Glomerular visceral epithelial cell (primary cell): ENCODE results near the gene SLC12A4.
"Not testable (repeated sequence)": the region's sequence is repeated elsewhere in the genome, so short reads cannot be mapped to it uniquely, and the experiment has no call there.

Source experiments
- DNase-seq: peaks from one replicate; pipeline ENCODE4 v3.0.0-alpha.2; 2016; ENCODE audit errors: extremely low spot score

Gene SLC12A4

DNA sequence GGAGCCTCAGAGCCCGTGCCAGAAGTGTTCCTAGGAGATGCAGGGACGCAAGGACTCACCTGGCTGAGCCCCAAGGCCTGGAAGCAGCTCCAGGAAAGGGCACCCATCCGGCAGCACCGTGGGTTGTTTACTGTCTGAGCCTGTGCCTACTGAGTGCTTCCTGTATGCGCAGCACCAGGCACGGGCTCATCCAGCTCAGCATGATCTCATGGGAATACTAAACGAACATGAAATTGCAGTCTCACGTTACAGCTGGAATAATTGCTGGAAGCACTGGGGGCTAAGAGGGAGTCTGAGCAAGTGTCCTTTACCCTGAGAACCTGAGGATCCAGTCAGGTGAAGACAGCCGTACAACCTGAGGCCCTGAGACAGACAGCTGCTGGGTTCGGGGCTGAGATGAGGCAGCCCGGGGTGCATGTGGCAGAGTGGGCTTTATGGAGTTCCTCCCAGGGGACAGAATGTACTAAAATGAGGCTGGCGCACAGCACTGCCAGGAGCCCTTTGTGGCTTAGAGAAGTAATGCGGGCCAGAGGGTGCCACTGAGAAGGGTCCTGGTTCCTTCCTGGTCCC is 42.2 kb downstream of the SLC12A4 start:
- no peak for DNase-seq

DNA sequence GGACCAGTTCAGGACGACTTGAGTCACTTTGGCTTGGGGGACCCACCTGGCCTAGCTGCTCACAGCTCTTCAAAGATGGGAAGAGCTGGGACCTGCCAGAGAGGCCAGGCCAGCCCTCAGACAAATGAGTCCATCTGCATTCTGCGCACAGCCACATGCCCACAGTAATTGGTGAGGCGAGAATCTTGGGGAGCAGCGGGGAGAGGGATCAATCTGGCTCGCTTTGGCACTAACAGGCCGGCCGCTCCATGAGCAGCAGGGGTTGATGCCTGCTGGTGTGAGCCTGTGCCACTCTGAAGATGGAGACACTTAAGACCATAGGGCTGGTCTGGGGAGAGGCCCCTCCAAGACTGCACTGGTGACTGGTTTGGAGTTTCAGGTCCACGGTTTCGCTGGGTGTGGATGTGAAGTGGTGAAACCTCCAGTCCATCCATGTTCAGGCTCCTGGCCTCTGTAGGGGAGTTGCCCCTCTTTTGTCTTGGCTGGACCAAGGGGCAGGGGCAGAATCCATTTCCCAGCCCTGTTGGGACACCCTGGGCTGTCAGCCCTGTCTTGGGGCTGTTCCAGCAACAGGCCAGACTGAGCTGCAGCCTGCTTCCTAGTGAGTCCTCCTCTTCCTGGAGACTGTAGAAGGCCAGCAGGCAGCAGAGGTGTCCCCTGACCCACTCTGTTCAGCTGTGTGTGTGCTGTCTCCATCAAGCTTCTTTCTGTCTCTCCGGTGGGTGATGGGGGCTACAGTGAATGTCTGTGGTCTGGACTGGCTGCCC is 44.1 kb downstream of the SLC12A4 start:
- DNase-seq = no peak

DNA sequence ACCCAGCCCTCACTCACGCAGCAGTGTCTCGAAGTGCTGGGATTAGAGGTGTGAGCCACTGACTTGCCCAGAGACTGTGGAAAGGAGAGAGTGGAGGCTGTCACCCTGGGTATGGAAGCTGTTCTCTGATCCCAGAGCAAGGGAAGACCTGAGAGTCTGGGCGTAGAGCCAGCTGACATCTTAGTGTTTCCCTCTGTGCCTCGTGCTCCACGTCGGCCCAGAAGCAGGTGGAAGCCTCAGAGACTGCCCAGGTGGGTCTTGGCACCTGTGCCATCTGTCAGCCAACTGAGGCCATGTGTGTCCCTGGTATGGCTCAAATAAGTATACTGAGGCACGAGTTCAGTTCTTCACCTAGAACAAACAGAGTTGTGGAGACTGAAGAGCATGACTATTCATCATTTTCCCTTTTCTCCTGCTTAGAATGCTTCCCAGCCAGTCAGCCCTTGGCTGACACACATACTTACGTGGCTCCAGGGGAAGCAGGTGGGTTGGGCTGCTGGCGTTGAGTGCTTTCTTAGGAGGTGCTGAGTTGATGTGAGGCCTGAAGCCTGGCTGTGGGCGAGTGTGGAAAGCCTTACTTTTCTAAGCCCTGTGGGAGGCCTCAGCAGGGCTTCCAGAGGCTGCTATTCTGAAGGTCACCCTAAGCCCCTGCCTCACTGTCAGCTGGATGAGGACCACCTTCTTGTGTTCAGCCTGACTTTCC is 44.9 kb downstream of the SLC12A4 start:
- DNase-seq = no peak

DNA sequence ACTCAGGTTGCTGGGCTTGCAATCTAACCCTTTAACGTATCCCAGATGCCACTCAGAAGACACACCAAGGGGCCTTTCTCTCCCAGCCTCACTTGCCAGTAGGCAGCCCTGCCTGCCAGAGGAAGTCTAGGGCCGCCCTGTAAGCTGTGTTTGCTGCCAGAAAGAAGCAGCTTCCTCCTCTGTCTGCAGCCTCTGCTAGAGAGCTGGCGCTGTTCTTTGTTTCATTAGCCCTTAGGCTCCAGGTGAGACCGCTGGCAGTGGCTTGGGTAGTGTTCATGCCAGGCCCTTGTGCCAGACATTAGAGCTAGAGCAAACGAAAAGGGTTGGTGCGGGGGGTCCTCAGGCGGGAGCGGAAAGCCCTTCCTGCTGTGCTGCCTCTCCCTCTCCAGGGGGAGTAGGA is 45.7 kb downstream of the SLC12A4 start:
- DNase-seq = no peak

DNA sequence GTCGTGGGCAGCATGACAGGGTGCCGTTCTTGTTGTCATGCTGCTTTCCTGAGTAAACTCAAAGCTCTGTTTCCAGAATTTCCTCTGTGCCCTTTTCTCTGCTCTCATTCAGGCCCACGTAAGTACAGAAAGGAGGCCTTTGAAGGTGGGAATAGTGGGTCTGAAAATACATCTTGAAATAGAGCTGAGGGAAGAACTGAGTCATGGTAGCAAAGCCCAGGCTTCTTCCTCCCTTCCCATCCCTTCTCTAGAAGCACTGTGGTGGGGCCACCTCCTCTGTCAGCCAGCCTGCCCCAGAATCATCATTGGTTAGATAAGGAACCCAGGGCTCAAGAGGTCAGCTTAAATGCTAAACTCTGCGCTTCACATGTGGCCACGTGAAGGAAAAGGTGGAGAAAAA is 46.2 kb downstream of the SLC12A4 start:
- no peak for DNase-seq

DNA sequence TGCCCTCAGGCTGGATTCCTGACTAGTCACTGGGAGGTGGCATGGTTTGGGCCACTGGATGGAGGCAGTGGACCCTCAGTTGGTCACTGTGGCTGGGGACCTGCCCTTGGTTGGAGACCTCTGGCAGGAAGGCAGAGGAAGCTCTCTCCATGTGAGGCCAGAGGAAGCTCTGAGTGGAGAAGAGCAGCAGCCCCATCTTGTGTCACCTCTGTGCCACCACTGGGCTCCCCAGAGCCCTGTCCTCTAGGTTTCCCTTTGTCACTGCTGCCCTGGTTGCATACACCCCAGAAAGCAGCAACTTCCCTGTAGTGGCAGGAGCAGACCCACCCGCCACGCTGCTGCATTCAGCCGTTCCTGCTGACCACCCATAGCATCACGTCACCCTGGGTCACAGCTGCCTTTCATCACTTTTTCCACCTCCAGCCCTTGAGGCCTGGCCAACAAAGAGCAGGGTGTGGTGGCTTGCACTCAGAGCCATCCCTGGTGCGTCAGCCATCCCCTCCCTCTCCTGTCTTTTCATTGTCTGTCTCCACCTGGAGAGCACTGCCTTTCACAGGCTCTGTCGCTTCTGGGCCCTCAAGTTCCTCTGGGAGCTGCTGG is 48.7 kb downstream of the SLC12A4 start:
- no peak for DNase-seq

DNA sequence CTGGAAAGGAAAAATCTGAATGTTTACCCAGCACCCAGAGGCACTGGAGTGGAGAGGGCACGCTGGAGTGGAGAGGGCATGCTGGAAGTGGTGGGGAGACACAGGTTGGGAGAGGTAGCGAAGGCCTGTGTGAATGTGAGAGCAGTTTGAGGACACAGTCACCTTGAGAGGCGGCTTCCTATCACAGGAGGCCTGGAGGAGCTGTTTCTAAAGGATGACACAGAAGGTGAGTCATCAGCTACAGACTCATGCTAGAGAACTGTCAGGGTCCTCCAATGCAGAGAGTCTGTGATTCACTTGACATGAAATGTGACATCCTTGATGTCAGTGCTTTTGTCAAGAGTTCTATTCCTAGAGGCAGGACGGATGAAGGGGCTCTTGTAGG is 50.6 kb downstream of the SLC12A4 start:
- DNase-seq = peak; percentile 68

DNA sequence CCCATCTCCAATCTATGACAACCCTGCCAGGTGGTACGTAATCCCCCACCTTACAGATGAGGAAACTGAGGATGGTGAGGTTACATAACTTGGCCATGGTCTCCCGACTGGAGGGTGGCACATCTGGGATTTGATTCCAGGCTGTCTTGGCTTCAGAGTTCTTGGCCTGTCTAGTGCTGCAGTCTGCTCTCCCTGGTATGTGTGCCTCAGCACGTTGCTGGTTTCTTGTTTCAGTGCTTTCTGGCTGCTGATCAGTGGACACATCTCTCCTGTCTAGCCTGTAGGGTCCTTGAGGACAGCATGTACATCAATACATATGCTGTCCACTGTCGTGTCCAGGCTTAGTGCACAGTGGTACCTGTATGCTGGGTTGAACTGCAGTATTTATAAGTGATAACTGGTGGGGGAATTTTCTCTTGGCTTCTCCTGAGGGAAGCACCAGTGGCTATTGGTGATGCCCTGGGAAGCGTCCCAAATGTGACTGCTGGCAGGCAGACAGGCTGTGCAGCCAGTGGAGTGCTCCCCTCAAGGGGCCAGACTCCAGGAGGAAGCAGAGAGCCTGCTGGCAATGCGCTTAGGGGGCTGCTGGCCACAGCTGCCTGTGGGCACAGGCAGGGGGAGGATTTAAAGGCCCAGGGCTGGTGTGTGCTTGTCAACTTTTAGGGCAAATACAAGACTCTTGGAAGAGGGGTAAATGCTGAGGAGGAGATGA is 51.1 kb downstream of the SLC12A4 start:
- DNase-seq = no peak

DNA sequence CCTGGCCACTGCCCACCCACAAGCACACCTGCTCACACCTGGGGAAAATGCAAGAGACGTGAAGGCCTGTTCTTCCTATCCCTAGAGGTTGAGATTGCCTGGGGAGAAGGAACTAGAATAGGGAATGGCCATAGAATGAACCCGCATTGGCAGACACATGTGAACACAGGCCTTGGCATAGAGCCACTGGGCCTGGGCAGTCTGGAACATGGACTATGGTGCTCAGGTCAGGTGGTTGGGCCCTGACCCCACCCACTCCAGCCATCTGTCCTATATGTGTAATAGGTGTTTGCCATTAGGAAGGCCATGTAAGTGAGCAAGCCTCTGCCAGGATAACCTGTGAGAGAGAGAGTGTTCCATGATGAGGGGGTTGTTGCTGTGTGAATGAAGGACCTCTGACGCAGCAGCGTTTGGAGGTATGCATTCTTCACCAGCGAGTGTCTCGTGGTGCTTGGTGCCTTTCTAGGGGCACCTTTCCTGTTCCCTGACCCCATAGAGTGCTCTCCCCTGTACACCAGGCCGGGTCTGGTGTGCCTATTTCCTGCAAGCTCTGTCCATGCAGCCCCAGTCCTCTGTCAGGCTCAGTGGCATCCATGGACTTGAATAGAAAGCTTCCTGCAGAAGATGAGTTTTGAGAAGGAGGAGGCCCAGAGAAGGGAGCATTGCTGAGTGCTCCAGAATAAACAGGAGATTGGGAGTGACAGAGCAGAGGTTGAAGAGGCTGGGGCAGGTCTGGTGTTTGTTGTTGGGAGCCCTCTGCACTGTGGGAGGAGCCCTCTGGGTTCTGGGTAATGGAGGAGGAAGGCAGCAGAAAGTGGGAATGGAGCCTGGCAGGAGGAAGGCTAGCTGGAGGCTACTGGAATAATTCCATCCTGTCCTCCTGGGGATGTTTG is 52.4 kb downstream of the SLC12A4 start:
- no peak for DNase-seq

DNA sequence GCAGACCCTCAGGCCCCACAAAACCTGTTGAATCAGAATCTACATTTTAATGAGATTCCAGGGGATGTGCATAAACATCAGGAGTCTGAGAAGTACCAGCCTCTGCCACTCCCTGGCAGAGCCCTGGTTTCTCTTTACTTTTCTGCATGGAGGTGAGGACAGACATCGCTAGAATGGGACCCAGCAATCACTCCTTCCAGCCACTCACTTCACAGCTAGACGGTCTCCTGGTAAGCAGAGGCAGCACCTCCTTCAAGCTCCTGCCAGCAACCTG is 53.0 kb downstream of the SLC12A4 start:
- not testable (repeated sequence) for DNase-seq

DNA sequence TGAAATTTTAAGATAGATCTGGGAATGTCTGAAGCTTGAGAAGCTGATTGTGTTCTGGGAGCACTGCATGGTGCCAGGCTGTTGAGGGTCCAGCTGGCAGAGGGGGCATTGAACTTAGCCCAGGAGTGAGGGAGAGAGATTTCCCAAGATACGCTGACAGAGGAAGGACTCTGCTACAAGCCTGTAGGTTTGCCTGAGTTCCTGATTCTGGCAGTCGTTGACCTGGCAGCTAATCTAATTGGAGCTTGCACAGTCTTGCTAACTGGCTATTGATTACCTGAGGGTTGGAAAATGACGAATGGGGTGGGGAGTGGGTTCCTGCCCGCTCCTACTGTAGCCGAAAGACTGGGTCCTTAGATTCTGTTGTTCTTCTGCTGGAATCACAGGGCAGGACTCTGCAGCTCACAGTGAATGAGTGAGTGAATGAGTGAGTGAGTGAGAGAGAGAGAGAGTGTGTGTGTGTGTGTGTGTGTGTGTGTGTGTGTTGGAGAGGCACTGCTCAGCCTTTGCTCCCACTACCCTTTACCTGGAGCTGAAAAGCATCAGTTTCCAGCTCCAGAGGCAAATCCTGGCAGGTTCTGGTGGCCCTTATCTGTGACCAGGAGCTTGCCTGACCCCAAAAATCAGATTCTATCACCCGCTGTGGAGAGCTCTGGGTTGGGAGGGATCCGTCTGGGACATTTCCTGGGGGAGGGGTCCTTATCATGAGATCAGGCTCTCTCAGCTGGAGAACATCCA is 53.5 kb downstream of the SLC12A4 start:
- DNase-seq = no peak

DNA sequence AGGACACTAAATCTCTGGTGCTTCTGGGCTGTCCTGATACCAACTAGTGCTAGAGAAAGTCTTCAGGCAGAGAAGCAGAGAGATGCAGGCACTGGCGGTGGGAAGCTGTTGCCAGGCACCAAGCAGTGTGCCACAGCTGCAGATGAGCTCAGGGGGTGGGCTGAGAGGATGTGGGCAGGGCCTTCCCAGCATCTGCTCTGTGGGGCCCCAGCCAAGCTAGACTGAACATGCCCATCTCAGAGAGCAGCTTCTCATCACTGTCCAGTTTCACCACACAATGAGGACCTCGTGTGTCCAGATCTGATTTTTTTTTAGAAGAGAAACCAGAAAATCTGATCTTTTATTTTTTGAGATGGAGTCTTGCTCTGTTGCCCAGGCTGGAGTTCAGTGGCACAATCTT is 58.3 kb downstream of the SLC12A4 start:
- peak; percentile 41 for DNase-seq

DNA sequence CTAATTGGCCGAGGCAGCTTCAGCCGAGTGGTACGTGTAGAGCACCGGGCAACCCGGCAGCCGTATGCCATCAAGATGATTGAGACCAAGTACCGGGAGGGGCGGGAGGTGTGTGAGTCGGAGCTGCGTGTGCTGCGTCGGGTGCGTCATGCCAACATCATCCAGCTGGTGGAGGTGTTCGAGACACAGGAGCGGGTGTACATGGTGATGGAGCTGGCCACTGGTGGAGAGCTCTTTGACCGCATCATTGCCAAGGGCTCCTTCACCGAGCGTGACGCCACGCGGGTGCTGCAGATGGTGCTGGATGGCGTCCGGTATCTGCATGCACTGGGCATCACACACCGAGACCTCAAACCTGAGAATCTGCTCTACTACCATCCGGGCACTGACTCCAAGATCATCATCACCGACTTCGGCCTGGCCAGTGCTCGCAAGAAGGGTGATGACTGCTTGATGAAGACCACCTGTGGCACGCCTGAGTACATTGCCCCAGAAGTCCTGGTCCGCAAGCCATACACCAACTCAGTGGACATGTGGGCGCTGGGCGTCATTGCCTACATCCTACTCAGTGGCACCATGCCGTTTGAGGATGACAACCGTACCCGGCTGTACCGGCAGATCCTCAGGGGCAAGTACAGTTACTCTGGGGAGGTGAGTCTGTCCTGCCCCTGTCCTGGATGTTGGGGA is 59.2 kb downstream of the SLC12A4 start:
- no peak for DNase-seq

DNA sequence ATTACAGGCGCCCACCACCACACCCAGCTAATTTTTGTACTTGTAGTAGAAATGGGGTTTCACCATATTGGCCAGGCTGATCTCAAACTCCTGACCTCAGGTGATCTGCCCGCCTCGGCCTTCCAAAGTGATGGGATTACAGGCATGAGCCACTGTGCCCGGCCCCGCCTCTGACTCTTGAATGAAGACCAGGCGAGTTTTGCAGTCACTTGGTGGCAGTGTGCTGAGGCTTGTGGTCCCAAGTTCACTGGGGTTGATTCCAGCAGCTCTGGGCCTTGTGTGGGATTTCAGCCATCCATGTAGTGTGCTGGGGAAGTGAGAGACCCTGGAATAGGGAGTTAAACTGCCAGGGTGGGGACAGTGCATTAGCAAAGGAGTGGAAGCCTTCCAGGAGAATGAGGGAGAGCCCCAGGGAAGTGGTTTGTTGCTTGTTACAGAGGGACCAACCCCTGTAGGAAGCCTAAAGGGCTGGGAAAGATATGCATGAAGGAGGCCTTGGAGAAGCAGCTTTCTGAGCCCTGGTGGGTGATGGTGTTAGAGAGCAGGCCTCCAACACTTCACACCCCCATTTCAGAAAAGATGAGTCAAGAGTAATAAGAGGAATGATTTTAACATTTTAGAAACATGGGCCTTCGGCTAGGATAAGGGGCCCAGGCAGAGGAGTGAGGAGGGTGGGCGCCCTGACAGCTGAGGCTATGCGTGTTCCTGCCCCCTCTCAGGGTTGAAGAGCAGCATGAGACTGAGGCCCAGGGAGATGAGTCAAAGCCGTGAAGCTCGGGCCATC is 60.8 kb downstream of the SLC12A4 start:
- DNase-seq = no peak

DNA sequence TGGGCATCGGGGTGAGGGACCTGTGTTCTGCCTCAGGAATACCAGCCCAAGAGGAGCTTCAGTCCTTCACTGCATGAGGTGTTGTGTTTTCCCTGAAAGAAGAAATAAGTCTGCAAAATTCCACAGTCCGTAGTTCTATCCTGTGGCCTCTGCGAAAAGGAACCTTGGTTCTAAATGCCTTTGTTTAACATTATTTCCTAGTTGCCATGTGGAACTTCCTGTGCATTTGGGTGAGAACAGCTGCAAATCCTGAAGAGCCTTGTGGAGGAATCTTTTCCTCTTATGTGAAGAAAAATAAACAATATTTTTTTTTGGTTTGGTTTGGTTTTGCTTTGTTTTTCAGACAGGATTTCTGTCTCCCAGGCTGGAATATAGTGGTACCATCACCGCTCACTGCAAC is 65.6 kb downstream of the SLC12A4 start:
- no peak for DNase-seq

DNA sequence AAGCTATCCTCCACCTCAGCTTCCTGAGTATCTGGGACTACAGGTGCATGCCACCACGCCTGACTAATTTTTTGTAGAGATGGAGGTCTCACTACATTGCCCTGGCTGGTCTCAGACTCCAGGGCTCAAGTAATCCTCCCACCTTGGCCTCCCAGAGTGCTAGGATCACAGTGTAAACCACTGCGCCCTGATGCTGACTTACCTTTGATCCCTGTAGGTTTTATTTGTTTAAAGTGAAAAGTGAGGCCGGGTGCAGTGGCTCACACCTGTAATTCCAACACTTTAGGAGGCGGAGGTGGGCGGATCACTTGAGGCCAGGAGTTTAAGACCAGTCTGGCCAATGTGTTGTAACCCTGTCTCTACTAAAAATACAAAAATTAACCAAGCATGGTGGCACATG is 66.7 kb downstream of the SLC12A4 start:
- no peak for DNase-seq

DNA sequence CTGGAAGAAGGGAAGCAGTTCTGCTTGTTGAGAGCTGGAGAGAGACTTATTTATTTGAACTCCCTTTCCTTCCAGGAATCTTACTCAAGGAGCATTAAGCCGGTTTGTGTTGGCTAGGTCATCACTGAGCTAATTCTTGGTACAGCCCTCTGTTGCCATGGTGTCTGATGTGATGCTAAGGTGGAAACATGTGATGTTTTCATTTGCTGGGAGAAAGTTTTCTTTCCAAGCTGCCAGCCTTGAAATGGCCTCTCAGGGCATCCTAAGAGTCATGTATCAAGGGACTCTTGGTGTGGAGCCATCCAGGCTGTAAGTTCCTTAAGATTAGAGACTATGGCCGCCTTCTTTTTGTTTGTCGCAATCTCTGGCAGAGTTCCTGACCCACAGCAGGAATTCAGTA is 71.2 kb downstream of the SLC12A4 start:
- DNase-seq = no peak

DNA sequence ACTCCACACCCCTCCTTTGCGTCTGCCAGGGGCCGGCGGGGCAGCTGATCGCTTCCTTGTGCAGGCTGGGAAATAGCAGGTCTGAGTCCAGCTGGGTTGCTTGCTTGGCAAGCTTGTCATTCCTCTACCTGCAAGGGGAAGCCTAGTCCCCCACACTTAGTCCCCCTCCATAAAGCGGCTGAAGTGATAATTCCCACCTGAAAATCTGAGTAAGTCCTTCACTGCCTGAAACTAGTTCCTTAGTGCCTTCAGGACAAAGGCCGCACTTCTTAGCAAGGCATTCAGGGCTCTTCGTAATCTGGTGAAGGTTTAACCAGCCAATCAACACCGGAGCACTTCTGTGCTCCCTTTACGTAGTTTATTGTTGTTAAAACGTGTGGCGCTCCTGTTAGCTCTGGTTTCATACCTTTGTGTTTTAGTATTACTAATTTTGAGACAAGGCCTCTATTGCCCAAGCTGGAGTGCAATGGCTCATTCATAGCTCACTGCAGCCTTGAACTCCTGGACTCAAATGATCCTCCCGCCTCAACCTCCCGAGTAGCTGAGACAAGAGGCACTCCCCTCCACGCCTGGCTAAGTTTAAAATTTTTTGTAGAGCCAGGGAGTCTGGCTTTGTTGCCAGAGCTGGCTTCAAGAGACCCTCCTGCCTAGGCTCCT is 74.6 kb downstream of the SLC12A4 start:
- peak; percentile 20 for DNase-seq
